ENCODE results near the gene KRTAP5-5.
"Not testable (repeated sequence)": the region's sequence is repeated elsewhere in the genome, so short reads cannot be mapped to it uniquely, and the experiment has no call there.

The KRTAP5-5 gene, protein sequence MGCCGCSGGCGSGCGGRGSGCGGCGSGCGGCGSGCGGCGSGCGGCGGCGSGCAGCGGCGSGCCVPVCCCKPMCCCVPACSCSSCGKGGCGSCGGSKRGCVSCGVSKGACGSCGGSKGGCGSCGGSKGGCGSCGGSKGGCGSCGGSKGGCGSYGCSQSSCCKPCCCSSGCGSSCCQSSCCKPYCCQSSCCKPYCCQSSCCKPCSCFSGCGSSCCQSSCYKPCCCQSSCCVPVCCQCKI

DNA sequence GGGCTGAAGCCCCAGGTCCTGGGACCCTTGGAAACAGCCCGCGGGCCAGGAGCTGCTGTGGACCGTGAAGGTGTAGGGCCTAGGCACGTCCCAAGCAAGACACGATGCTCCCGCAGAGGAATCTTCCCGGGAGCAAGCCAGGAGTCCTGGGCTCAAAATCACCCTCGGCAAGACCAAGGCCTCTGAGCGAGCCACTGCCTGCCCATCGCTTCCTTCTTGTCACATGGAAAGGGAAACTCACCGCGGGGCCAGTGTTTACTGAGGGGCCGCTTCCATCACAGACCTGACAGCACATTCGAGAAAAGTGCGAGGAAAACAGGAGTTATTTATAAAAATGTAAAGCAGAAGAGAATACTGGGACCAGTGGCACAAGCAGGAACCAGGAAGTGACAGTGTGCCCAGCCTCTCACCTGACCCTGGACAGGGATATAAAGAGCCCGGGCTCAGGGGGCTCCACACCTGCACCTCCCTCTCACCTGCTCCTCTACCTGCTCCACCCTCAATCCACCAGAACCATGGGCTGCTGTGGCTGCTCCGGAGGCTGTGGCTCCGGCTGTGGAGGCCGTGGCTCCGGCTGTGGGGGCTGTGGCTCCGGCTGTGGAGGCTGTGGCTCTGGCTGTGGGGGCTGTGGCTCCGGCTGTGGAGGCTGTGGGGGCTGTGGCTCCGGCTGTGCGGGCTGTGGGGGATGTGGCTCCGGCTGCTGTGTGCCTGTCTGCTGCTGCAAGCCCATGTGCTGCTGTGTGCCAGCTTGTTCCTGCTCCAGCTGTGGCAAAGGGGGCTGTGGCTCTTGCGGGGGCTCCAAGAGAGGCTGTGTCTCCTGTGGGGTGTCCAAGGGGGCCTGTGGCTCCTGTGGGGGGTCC lies at the start of gene KRTAP5-5:
TSS of gene KRTAP5-5 (plus strand) at position 450 of the 860 bp plus-strand sequence. CDS start at position 516, 66 bp downstream.
- TF ChIP-seq, protein P1, sequence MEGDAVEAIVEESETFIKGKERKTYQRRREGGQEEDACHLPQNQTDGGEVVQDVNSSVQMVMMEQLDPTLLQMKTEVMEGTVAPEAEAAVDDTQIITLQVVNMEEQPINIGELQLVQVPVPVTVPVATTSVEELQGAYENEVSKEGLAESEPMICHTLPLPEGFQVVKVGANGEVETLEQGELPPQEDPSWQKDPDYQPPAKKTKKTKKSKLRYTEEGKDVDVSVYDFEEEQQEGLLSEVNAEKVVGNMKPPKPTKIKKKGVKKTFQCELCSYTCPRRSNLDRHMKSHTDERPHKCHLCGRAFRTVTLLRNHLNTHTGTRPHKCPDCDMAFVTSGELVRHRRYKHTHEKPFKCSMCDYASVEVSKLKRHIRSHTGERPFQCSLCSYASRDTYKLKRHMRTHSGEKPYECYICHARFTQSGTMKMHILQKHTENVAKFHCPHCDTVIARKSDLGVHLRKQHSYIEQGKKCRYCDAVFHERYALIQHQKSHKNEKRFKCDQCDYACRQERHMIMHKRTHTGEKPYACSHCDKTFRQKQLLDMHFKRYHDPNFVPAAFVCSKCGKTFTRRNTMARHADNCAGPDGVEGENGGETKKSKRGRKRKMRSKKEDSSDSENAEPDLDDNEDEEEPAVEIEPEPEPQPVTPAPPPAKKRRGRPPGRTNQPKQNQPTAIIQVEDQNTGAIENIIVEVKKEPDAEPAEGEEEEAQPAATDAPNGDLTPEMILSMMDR (IDR thresholded peaks at IDR 0.05; ENCODE audit: control extremely low read depth, extremely low read depth, low read depth, missing control alignments): no peak
- ChIA-PET CTCF (interaction anchor here (0.7 to 4.7 kb wide), 8 partner anchors 9 to 204 kb away, joined by 3 to 30 read pairs (median 4); no protein-coding TSS in a partner anchor), POLR2A (no interaction called here)
- no peak for DNase-seq (ENCODE audit: extremely low spot score)

DNA sequence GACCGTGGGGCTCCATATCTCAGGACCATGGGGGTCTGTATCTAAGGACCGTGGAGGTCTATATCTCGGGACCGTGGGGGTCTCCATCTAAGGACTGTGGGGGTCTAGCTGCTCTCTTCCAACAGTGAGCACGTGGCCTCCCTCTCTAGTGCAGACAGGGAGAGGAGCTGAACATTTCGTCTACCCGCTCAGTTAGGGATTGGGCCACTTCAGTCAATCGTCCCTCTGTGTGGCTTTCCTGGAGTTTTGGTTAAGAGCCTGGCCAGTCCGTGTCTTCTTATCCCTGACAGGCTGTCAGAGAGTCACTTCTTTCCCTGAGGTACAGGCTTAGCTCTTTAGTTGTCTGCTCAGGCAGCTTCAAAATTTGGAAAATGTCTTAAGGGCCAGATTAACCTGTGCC lies 47.6 kb upstream of the KRTAP5-5 start:
- ChIA-PET POLR2A (no interaction called here), CTCF (interaction anchor here (0.8 to 1.1 kb wide), 3 partner anchors 13 to 33 kb away, joined by 3 read pairs; no protein-coding TSS in a partner anchor)
- DNase-seq (ENCODE audit: extremely low spot score): no peak
- TF ChIP-seq, protein P1 (IDR thresholded peaks at IDR 0.05; ENCODE audit: control extremely low read depth, extremely low read depth, low read depth, missing control alignments): no peak

DNA sequence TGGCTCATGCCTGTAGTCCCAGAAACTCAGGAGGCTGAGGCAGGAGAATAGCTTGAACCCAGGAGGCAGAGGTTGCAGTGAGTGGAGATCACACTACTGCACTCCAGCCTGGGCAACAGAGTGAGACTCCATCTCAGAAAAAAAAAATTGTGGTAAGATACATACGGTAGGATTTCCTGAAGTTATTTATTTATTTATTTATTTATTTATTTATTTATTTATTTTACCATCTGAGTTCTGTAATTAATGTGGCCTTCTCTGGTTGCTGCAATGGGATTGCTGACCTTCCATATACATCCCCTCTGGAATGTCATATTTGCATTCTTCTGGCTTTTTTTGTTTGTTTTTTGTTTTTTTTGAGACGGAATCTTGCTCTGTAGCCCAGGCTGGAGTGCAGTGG lies 46.7 kb upstream of the KRTAP5-5 start:
- POLR2A ChIA-PET; DNase-seq (ENCODE audit: extremely low spot score): not testable (repeated sequence)
- CTCF ChIA-PET: interaction anchor here (1.0 kb wide), 1 partner anchor 8 kb away, joined by 5 read pairs; no protein-coding TSS in a partner anchor

DNA sequence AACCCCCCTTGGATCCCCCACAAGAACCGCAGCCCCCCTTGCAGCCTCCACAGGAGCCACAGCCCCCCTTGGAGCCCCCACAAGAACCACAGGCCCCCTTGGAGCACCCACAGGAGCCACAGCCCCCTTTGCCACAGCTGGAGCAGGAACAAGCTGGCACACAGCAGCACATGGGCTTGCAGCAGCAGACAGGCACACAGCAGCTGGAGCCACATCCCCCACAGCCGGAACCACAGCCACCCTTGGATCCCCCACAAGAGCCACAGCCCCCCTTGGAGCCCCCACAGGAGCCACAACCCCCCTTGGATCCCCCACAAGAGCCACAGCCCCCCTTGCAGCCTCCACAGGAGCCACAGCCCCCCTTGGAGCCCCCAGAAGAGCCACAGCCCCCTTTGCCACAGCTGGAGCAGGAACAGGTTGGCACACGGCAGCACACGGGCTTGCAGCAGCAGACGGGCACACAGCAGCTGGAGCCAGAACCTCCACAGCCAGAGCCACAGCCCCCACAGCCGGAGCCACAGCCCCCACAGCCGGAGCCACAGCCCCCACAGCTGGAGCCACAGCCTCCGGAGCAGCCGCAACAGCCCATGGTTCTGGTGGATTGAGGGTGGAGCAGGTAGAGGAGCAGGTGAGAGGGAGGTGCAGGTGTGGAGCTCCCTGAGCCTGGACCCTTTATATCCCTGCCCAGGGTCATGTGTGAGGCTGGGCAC lies 44.8 kb upstream of the KRTAP5-5 start, which contains the start of gene KRTAP5-1:
TSS of gene KRTAP5-1 (minus strand) at position 623 of the 710 bp plus-strand sequence. CDS start at position 589, 34 bp downstream.
- DNase-seq (ENCODE audit: extremely low spot score); CTCF ChIA-PET; POLR2A ChIA-PET: not testable (repeated sequence)

DNA sequence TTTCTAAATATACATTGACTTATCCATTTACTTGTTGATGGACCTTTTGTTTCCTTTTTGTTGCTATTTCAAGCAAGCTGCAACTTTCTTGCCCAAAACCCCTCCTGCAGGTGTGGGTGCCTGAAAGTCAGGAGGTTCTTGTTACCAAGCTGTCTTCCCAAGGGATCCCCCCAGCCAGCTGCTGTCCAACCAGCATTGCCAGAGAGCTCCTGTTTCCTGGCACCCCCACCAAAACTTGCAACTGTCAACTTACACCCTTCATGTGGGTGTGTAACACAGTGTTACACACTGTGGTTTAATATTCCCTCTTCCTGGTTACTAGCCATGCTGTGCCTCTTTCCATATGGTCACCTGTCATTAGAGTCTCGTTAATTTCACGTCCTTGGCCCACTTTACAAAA lies 42.9 kb upstream of the KRTAP5-5 start:
- CTCF ChIA-PET: interaction anchor here (0.7 to 1.1 kb wide), 3 partner anchors 9 to 12 kb away, joined by 3 to 5 read pairs (median 3); no protein-coding TSS in a partner anchor
- POLR2A ChIA-PET: no interaction called here
- no peak for DNase-seq (ENCODE audit: extremely low spot score)
- TF ChIP-seq, protein P1 (IDR thresholded peaks at IDR 0.05; ENCODE audit: control extremely low read depth, extremely low read depth, low read depth, missing control alignments): no peak

DNA sequence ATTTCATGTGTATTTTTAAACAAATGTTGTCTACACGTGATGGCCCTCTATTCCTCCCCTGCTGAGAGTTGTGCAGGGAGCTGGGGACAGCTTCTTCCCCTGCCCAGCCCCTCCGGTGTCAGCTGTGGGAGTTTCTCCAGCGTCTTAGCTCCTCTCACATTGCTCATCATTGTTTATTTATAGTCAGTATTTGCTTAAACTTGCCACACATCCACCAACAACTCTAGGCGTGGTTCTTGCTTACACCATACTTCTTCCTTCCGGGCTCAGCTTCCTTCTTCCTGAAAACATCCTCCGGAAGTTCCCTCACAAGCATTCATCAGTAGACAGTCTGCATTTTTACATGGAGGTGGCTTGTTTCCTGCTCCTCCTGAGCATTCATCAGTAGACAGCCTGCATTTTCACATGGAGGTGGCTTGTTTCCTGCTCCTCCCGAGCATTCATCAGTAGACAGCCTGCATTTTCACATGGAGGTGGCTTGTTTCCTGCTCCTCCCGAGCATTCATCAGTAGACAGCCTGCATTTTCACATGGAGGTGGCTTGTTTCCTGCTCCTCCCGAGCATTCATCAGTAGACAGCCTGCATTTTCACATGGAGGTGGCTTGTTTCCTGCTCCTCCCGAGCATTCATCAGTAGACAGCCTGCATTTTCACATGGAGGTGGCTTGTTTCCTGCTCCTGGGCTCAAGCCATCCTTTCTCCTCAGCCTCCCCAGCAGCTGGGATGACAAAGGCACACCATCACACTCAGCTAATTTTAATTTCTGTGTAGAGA lies 40.2 kb upstream of the KRTAP5-5 start:
- CTCF ChIA-PET: interaction anchor here (1.4 to 5.4 kb wide), 2 partner anchors 15 to 16 kb away, joined by 3 to 38 read pairs; no protein-coding TSS in a partner anchor
- POLR2A ChIA-PET; DNase-seq (ENCODE audit: extremely low spot score): not testable (repeated sequence)

DNA sequence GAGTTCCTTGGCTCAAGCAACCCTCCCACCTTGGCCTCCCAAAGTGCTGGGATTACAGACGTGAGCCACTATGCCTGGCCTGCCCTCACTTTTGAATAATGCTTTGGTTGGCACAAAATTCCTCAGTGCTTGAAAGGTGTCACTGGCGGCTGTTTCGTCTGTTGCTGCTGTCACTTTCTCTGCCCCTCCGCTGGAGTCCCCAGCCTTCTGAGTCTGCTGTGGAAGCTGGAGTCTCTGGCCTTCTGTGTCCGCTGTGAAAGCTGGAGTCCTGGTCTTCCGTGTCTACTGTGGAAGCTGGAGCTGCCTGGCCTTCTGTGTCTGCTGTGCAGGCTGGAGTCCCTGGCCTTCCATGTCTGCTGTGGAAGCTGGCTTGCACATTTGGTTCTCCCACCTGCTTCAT lies 39.6 kb upstream of the KRTAP5-5 start:
- no peak for DNase-seq (ENCODE audit: extremely low spot score)
- CTCF ChIA-PET: interaction anchor here (0.7 to 5.4 kb wide), 2 partner anchors 16 to 104 kb away, joined by 3 to 38 read pairs; no protein-coding TSS in a partner anchor
- TF ChIP-seq, protein P1 (IDR thresholded peaks at IDR 0.05; ENCODE audit: control extremely low read depth, extremely low read depth, low read depth, missing control alignments): no peak
- POLR2A ChIA-PET: no interaction called here
